Measurements from ENCODE around the gene PIP4P1.

Gene PIP4P1

DNA sequence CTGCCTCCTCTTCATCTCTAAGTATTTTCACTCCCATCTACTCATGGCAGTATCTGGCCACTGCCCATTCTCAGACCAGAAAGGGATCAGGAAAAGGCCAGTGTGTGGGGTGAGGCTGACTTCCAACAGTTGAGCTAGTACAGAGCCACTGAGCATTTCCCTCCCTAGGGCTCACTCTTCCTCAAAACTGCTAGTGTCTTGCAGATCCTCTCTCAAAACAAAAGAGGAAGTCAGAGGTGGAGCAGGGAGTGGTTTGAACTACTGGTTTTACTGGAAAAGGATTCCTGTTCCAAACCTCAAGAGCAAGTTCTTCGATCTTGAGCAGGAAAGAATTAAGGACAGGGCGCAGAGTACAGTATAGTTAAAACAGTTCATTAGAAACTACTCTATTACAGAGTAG lies 32.4 kb upstream of the PIP4P1 start:
- Histone ChIP-seq H2BK120ac (ENCODE audit: low read depth, low read length) (no peak overlapping the region), H2AK5ac (ENCODE audit: low read length) (no peak overlapping the region), H3K79me2 (ENCODE audit: control insufficient read depth, insufficient read depth, low read length) (no peaks in the 10 kb centered on the region), H4K5ac (ENCODE audit: low read length) (no peak overlapping the region), H3K18ac (ENCODE audit: low read length) (no peak overlapping the region), H3K23ac (ENCODE audit: low read length) (no peak overlapping the region), H3K4me3 (ENCODE audit: low read length) (no peak overlapping the region), H3K27ac (ENCODE audit: low read depth, low read length) (no peak overlapping the region), H3K9ac (ENCODE audit: low read length) (no peak overlapping the region), H3K27me3 (ENCODE audit: insufficient read depth, low read length, poor library complexity) (no peaks in the 10 kb centered on the region), H2BK15ac (replicated peaks; ENCODE audit: low read depth) (no peak overlapping the region), H3K56ac (ENCODE audit: low read length) (no peak overlapping the region), H2BK5ac (ENCODE audit: low read length) (no peak overlapping the region), H3K36me3 (ENCODE audit: control insufficient read depth, insufficient read depth, low read length) (no peaks in the 10 kb centered on the region), H4K8ac (ENCODE audit: low read depth, low read length) (no peak overlapping the region), H3K4me1 (ENCODE audit: control insufficient read depth, low read depth, low read length) (peaks cover 3% of the 10 kb centered on the region), H3K79me1 (ENCODE audit: low read length) (no peaks in the 10 kb centered on the region), H3K4ac (ENCODE audit: low read depth, low read length) (peak overlapping the region; percentile 62), H3K4me2 (ENCODE audit: low read length) (no peak overlapping the region)
- DNase-seq, result no peak
- no CpG with 5 or more reads among the region's 2 CpGs for WGBS (ENCODE audit: extremely low coverage, insufficient coverage, low lambda C conversion rate)

DNA sequence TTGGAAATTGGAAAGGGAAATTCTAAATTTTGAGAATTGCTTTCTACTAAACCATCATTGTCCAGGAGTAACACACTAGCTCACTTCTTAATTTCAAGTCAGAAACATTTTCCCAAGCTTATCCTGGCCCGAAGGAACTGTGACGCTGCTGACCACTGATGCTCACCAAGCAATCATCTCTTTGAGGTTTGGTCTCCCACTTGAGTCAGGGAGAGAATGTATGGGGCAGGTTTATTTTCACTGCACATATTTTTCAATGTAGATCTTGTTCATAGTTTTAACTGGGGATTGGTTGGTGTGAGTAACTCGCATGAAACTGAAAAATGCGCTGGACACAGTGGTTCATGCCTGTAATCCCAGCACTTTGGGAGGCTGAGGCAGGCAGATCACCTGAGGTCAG lies 31.3 kb upstream of the PIP4P1 start:
- no peak overlapping the region for H3K27ac ChIP-seq (ENCODE audit: low read depth, low read length)
- H3K79me2 ChIP-seq (ENCODE audit: control insufficient read depth, insufficient read depth, low read length), result no peaks in the 10 kb centered on the region
- WGBS (ENCODE audit: extremely low coverage, insufficient coverage, low lambda C conversion rate), result no CpG with 5 or more reads among the region's 4 CpGs
- peaks cover 3% of the 10 kb centered on the region for H3K4me1 ChIP-seq (ENCODE audit: control insufficient read depth, low read depth, low read length)
- H2BK15ac ChIP-seq (replicated peaks; ENCODE audit: low read depth), result no peak overlapping the region
- no peak overlapping the region for H3K23ac ChIP-seq (ENCODE audit: low read length)
- no peak overlapping the region for H3K56ac ChIP-seq (ENCODE audit: low read length)
- H3K79me1 ChIP-seq (ENCODE audit: low read length), result no peaks in the 10 kb centered on the region
- no peak overlapping the region for H3K18ac ChIP-seq (ENCODE audit: low read length)
- H2BK120ac ChIP-seq (ENCODE audit: low read depth, low read length), result no peak overlapping the region
- no peak overlapping the region for H2BK5ac ChIP-seq (ENCODE audit: low read length)
- no peaks in the 10 kb centered on the region for H3K36me3 ChIP-seq (ENCODE audit: control insufficient read depth, insufficient read depth, low read length)
- H3K9ac ChIP-seq (ENCODE audit: low read length), result no peak overlapping the region
- H2AK5ac ChIP-seq (ENCODE audit: low read length), result no peak overlapping the region
- H3K27me3 ChIP-seq (ENCODE audit: insufficient read depth, low read length, poor library complexity), result no peaks in the 10 kb centered on the region
- H3K4ac ChIP-seq (ENCODE audit: low read depth, low read length), result no peak overlapping the region
- DNase-seq, result no peak
- H3K4me2 ChIP-seq (ENCODE audit: low read length), result no peak overlapping the region
- no peak overlapping the region for H3K4me3 ChIP-seq (ENCODE audit: low read length)
- H4K5ac ChIP-seq (ENCODE audit: low read length), result no peak overlapping the region
- H4K8ac ChIP-seq (ENCODE audit: low read depth, low read length), result no peak overlapping the region

- no peak overlapping the region for H4K8ac ChIP-seq (ENCODE audit: low read depth, low read length)
- H3K9ac ChIP-seq (ENCODE audit: low read length), result no peak overlapping the region
- no peak overlapping the region for H3K27ac ChIP-seq (ENCODE audit: low read depth, low read length)
Observed at GRCh38 chr14:20490563-20490962, 29.3 kb upstream of the PIP4P1 start.

DNA sequence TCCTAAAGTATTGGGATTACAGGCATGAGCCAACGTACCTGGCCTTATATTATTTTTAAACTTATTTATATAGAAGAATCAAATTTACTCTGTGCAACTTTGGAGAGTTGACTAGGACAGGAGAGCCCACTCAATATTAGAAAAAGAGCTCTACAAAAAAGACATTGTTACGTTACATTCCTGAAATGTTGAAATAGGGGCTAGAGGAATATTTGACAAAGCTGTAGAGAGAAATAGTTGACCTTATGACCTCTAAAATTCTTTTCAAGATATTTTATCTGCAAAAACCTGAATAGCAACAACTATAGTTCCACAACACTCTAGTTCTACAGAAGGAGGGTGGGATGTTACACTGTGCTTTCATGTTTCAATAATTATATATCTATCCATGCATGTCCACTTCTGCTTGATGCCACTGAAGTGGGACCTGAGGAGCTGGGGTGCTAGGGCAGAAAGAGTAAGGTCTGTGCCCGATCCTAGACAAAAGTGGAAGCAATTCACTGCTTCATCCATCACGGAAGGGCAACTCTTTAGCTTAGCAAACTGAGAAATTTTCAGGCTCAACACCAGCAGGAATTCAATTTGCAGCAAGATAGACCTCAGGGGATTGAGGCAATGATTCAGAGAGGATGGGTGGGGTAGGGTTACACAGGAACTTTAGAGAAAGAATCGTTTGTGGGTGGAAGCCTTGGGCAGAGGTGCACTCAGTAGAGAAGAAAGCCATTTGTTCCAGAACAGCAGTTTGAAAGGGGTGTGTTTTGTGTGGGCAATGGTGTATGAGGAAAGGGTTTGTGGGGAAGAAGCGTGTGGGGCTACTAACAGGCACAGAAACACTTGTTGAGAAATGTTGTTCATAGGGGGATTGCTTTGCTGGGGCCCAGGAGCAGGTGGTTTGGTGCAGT lies 28.1 kb upstream of the PIP4P1 start:
- Histone ChIP-seq H3K79me1 (ENCODE audit: low read length) (no peaks in the 10 kb centered on the region), H3K4me1 (ENCODE audit: control insufficient read depth, low read depth, low read length) (peaks cover 3% of the 10 kb centered on the region), H2BK5ac (ENCODE audit: low read length) (no peak overlapping the region), H3K18ac (ENCODE audit: low read length) (no peak overlapping the region), H3K4ac (ENCODE audit: low read depth, low read length) (no peak overlapping the region), H3K23ac (ENCODE audit: low read length) (no peak overlapping the region), H3K79me2 (ENCODE audit: control insufficient read depth, insufficient read depth, low read length) (no peaks in the 10 kb centered on the region), H3K27me3 (ENCODE audit: insufficient read depth, low read length, poor library complexity) (no peaks in the 10 kb centered on the region), H4K5ac (ENCODE audit: low read length) (no peak overlapping the region), H3K36me3 (ENCODE audit: control insufficient read depth, insufficient read depth, low read length) (no peaks in the 10 kb centered on the region), H3K56ac (ENCODE audit: low read length) (no peak overlapping the region), H2BK15ac (replicated peaks; ENCODE audit: low read depth) (no peak overlapping the region), H4K8ac (ENCODE audit: low read depth, low read length) (no peak overlapping the region), H3K9ac (ENCODE audit: low read length) (no peak overlapping the region), H2AK5ac (ENCODE audit: low read length) (no peak overlapping the region), H3K4me3 (ENCODE audit: low read length) (no peak overlapping the region), H3K27ac (ENCODE audit: low read depth, low read length) (no peak overlapping the region), H2BK120ac (ENCODE audit: low read depth, low read length) (no peak overlapping the region), H3K4me2 (ENCODE audit: low read length) (no peak overlapping the region)
- no CpG with 5 or more reads among the region's 6 CpGs for WGBS (ENCODE audit: extremely low coverage, insufficient coverage, low lambda C conversion rate)
- DNase-seq, result no peak

More at GRCh38 chr14:20490563-20490962, 29.3 kb upstream of the PIP4P1 start:
- Histone ChIP-seq H3K4me2 (ENCODE audit: low read length) (no peak overlapping the region), H3K4ac (ENCODE audit: low read depth, low read length) (no peak overlapping the region), H2BK5ac (ENCODE audit: low read length) (no peak overlapping the region), H3K23ac (ENCODE audit: low read length) (no peak overlapping the region), H3K18ac (ENCODE audit: low read length) (no peak overlapping the region), H3K27me3 (ENCODE audit: insufficient read depth, low read length, poor library complexity) (no peaks in the 10 kb centered on the region), H3K4me1 (ENCODE audit: control insufficient read depth, low read depth, low read length) (peaks cover 3% of the 10 kb centered on the region), H2BK120ac (ENCODE audit: low read depth, low read length) (no peak overlapping the region), H3K36me3 (ENCODE audit: control insufficient read depth, insufficient read depth, low read length) (no peaks in the 10 kb centered on the region), H2BK15ac (replicated peaks; ENCODE audit: low read depth) (no peak overlapping the region), H4K5ac (ENCODE audit: low read length) (no peak overlapping the region), H3K79me2 (ENCODE audit: control insufficient read depth, insufficient read depth, low read length) (no peaks in the 10 kb centered on the region), H3K4me3 (ENCODE audit: low read length) (no peak overlapping the region), H2AK5ac (ENCODE audit: low read length) (no peak overlapping the region), H3K56ac (ENCODE audit: low read length) (no peak overlapping the region), H3K79me1 (ENCODE audit: low read length) (no peaks in the 10 kb centered on the region)
- no peak for DNase-seq
- no CpG with 5 or more reads among the region's 6 CpGs for WGBS (ENCODE audit: extremely low coverage, insufficient coverage, low lambda C conversion rate)

DNA sequence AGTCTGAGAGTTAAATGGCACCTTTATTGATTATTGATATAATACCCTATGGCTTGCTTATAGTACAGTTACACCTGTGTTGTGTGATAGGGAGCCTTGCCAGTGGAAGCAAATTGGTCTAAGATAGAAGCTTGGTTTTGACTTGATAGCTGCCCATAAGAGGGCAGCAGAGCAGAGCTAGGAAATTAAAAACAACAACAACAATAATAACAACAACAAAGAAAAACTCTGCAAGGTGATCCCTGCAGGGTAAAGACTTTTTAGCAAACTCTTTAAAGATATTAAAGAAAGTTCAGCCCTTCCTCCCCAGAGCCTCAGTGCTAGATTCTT lies 26.1 kb upstream of the PIP4P1 start:
- Histone ChIP-seq H3K4ac (ENCODE audit: low read depth, low read length) (no peak overlapping the region), H3K4me2 (ENCODE audit: low read length) (no peak overlapping the region), H2BK5ac (ENCODE audit: low read length) (no peak overlapping the region), H3K36me3 (ENCODE audit: control insufficient read depth, insufficient read depth, low read length) (no peaks in the 10 kb centered on the region), H3K18ac (ENCODE audit: low read length) (no peak overlapping the region), H3K9ac (ENCODE audit: low read length) (no peak overlapping the region), H3K27me3 (ENCODE audit: insufficient read depth, low read length, poor library complexity) (no peaks in the 10 kb centered on the region), H4K8ac (ENCODE audit: low read depth, low read length) (no peak overlapping the region), H3K27ac (ENCODE audit: low read depth, low read length) (no peak overlapping the region), H3K79me1 (ENCODE audit: low read length) (no peaks in the 10 kb centered on the region), H2AK5ac (ENCODE audit: low read length) (no peak overlapping the region), H2BK120ac (ENCODE audit: low read depth, low read length) (no peak overlapping the region), H3K56ac (ENCODE audit: low read length) (no peak overlapping the region), H3K4me3 (ENCODE audit: low read length) (no peak overlapping the region), H3K23ac (ENCODE audit: low read length) (no peak overlapping the region), H2BK15ac (replicated peaks; ENCODE audit: low read depth) (no peak overlapping the region), H4K5ac (ENCODE audit: low read length) (no peak overlapping the region), H3K79me2 (ENCODE audit: control insufficient read depth, insufficient read depth, low read length) (no peaks in the 10 kb centered on the region), H3K4me1 (ENCODE audit: control insufficient read depth, low read depth, low read length) (peaks cover 3% of the 10 kb centered on the region)
- DNase-seq, result no peak

Data from mesendoderm (in vitro differentiated cells).